Measurements from ENCODE around the gene SHISA9.

The SHISA9 gene

GRCh38 chr16:12881182-12881581 is 20.2 kb upstream of the SHISA9 start:
- no peak for DNase-seq
- Histone ChIP-seq H3K4me3 (ENCODE audit: control insufficient read depth in 1 of 7, extremely low read depth in 1 of 7, insufficient read depth in 4 of 7, low read depth in 2 of 7, low read length in 6 of 7) (no peak overlapping the region), H3K27ac (ENCODE audit: insufficient read depth in 1 of 2, low read depth in 1 of 2, low read length in 2 of 2, poor library complexity in 1 of 2, severe bottlenecking in 2 of 2) (no peak overlapping the region), H3K4me1 (ENCODE audit: control extremely low read depth in 1 of 4, control insufficient read depth in 4 of 4, insufficient read depth in 4 of 4, low read length in 3 of 4) (no peaks in the 10 kb centered on the region), H3K9me3 (ENCODE audit: control extremely low read depth in 1 of 5, control insufficient read depth in 4 of 5, insufficient read depth in 2 of 5, low read depth in 1 of 5, low read length in 4 of 5) (peaks cover 0 to 2% (median 0%) of the 10 kb centered on the region in 5 experiments), H3K27me3 (replicated peaks in 2 of 5; ENCODE audit: control insufficient read depth in 4 of 5, insufficient read depth in 5 of 5, low read length in 4 of 5) (no peaks in the 10 kb centered on the region), H3K36me3 (ENCODE audit: control insufficient read depth in 4 of 4, insufficient read depth in 4 of 4, low read length in 3 of 4) (no peaks in the 10 kb centered on the region)
- CTCF ChIA-PET, result no interaction called here
- 100% methylated on average over 2 of the region's 3 CpGs for whole genome bisulfite sequencing (ENCODE audit: insufficient coverage)
- POLR2A ChIA-PET, result no interaction called here

DNA sequence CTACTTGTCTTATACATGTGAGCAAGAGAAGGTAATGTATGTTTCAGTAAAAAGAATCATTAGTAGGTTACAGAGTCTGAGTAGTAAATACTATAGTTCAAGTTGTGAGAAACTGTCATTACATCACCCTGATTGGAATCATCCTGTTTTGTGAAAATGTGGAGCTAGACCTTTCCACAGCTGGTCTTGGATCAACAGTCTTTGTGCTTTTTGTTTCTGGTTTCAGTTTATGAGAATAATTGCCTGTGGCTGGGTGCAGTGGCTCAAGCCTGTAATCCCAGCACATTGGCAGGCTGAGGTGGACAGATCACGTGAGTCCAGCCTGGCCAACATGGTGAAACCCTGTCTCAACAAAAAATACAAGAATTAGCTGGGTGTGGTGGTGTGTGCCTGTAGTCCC is 19.7 kb upstream of the SHISA9 start:
- CTCF ChIA-PET, result interaction anchor here (0.6 kb wide), 1 partner anchor 381 kb away, joined by 3 read pairs; no protein-coding TSS in a partner anchor

GRCh38 chr16:12885742-12886141 is 15.7 kb upstream of the SHISA9 start:
- no peaks in the 10 kb centered on the region for H3K36me3 ChIP-seq (ENCODE audit: control insufficient read depth in 4 of 4, insufficient read depth in 4 of 4, low read length in 3 of 4)
- WGBS (ENCODE audit: insufficient coverage), result 93% methylated on average over 4 of the region's 5 CpGs
- DNase-seq, result no peak
- H3K4me3 ChIP-seq (ENCODE audit: control insufficient read depth in 1 of 7, extremely low read depth in 1 of 7, insufficient read depth in 4 of 7, low read depth in 2 of 7, low read length in 6 of 7), result no peak overlapping the region
- H3K4me1 ChIP-seq (ENCODE audit: control extremely low read depth in 1 of 4, control insufficient read depth in 4 of 4, insufficient read depth in 4 of 4, low read length in 3 of 4), result peaks cover 0 to 6% (median 2%) of the 10 kb centered on the region in 4 experiments
- CTCF ChIA-PET, result no interaction called here
- H3K9me3 ChIP-seq (ENCODE audit: control extremely low read depth in 1 of 5, control insufficient read depth in 4 of 5, insufficient read depth in 2 of 5, low read depth in 1 of 5, low read length in 4 of 5), result peaks cover 0 to 2% (median 0%) of the 10 kb centered on the region in 5 experiments
- H3K27ac ChIP-seq (ENCODE audit: insufficient read depth in 1 of 2, low read depth in 1 of 2, low read length in 2 of 2, poor library complexity in 1 of 2, severe bottlenecking in 2 of 2), result no peak overlapping the region
- no peaks in the 10 kb centered on the region for H3K27me3 ChIP-seq (replicated peaks in 2 of 5; ENCODE audit: control insufficient read depth in 4 of 5, insufficient read depth in 5 of 5, low read length in 4 of 5)
- POLR2A ChIA-PET, result no interaction called here

More for the DNA sequence above, 19.7 kb upstream of the SHISA9 start:
- POLR2A ChIA-PET, result no interaction called here
- Histone ChIP-seq H3K9me3 (ENCODE audit: control extremely low read depth in 1 of 5, control insufficient read depth in 4 of 5, insufficient read depth in 2 of 5, low read depth in 1 of 5, low read length in 4 of 5) (peaks cover 0 to 2% (median 0%) of the 10 kb centered on the region in 5 experiments), H3K27ac (ENCODE audit: insufficient read depth in 1 of 2, low read depth in 1 of 2, low read length in 2 of 2, poor library complexity in 1 of 2, severe bottlenecking in 2 of 2) (no peak overlapping the region), H3K27me3 (replicated peaks in 2 of 5; ENCODE audit: control insufficient read depth in 4 of 5, insufficient read depth in 5 of 5, low read length in 4 of 5) (no peaks in the 10 kb centered on the region), H3K4me3 (ENCODE audit: control insufficient read depth in 1 of 7, extremely low read depth in 1 of 7, insufficient read depth in 4 of 7, low read depth in 2 of 7, low read length in 6 of 7) (no peak overlapping the region), H3K4me1 (ENCODE audit: control extremely low read depth in 1 of 4, control insufficient read depth in 4 of 4, insufficient read depth in 4 of 4, low read length in 3 of 4) (no peaks in the 10 kb centered on the region), H3K36me3 (ENCODE audit: control insufficient read depth in 4 of 4, insufficient read depth in 4 of 4, low read length in 3 of 4) (no peaks in the 10 kb centered on the region)
- WGBS (ENCODE audit: insufficient coverage), result no CpG with 5 or more reads among the region's 1 CpG
- no peak for DNase-seq

- Histone ChIP-seq H3K4me1 (ENCODE audit: control extremely low read depth in 1 of 4, control insufficient read depth in 4 of 4, insufficient read depth in 4 of 4, low read length in 3 of 4) (peaks cover 0 to 6% (median 2%) of the 10 kb centered on the region in 4 experiments), H3K9me3 (ENCODE audit: control extremely low read depth in 1 of 5, control insufficient read depth in 4 of 5, insufficient read depth in 2 of 5, low read depth in 1 of 5, low read length in 4 of 5) (no peaks in the 10 kb centered on the region), H3K27me3 (replicated peaks in 2 of 5; ENCODE audit: control insufficient read depth in 4 of 5, insufficient read depth in 5 of 5, low read length in 4 of 5) (peaks cover 0 to 4% (median 0%) of the 10 kb centered on the region in 5 experiments), H3K4me3 (ENCODE audit: control insufficient read depth in 1 of 7, extremely low read depth in 1 of 7, insufficient read depth in 4 of 7, low read depth in 2 of 7, low read length in 6 of 7) (no peak overlapping the region), H3K36me3 (ENCODE audit: control insufficient read depth in 4 of 4, insufficient read depth in 4 of 4, low read length in 3 of 4) (no peaks in the 10 kb centered on the region), H3K27ac (ENCODE audit: insufficient read depth in 1 of 2, low read depth in 1 of 2, low read length in 2 of 2, poor library complexity in 1 of 2, severe bottlenecking in 2 of 2) (no peak overlapping the region)
- DNase-seq, result no peak
- WGBS (ENCODE audit: insufficient coverage), result 81% methylated on average over 2 of the region's 5 CpGs
- ChIA-PET POLR2A (no interaction called here), CTCF (no interaction called here)
Measured at GRCh38 chr16:12891836-12892235, 9.6 kb upstream of the SHISA9 start.

DNA sequence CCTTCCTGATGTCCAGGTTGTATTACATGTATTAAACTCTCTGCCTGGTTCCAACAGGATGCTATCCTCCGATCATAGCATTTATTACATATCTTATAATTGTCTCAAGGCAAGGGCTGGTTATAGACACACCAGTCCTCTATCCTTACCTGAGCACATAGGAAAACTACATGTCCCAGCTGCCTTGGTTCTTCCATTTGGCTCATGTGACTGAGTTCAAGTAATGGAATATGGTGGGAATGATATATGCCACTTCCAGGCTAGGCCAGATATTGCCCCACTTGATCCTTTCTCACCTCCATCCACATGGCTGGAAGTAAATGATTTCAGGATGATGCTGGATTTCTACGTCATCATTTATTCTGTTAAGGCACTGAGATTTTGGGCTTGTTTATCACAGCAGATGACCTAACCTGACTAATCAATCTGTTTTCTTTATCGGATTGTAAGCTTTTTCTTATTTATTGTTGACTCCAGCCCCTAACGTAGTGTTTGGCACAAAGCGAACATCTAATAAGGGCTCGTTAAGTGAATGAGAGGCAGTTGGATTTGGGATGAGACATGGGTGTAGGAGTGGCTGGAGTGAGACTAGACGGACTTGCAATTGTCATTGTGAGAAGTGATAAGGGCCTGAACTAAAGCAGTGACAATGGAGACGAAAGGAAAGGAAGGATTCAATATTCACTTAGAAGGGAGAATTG is 8.2 kb upstream of the SHISA9 start:
- WGBS (ENCODE audit: insufficient coverage), result 97% methylated on average over 6 of the region's 8 CpGs
- Histone ChIP-seq H3K9me3 (ENCODE audit: control extremely low read depth in 1 of 5, control insufficient read depth in 4 of 5, insufficient read depth in 2 of 5, low read depth in 1 of 5, low read length in 4 of 5) (no peaks in the 10 kb centered on the region), H3K27ac (ENCODE audit: insufficient read depth in 1 of 2, low read depth in 1 of 2, low read length in 2 of 2, poor library complexity in 1 of 2, severe bottlenecking in 2 of 2) (no peak overlapping the region), H3K36me3 (ENCODE audit: control insufficient read depth in 4 of 4, insufficient read depth in 4 of 4, low read length in 3 of 4) (no peaks in the 10 kb centered on the region), H3K4me3 (ENCODE audit: control insufficient read depth in 1 of 7, extremely low read depth in 1 of 7, insufficient read depth in 4 of 7, low read depth in 2 of 7, low read length in 6 of 7) (no peak overlapping the region), H3K27me3 (replicated peaks in 2 of 5; ENCODE audit: control insufficient read depth in 4 of 5, insufficient read depth in 5 of 5, low read length in 4 of 5) (peaks cover 0 to 13% (median 5%) of the 10 kb centered on the region in 5 experiments), H3K4me1 (ENCODE audit: control extremely low read depth in 1 of 4, control insufficient read depth in 4 of 4, insufficient read depth in 4 of 4, low read length in 3 of 4) (no peaks in the 10 kb centered on the region)
- CTCF ChIA-PET, result interaction anchor here (4.4 kb wide), 1 partner anchor 561 kb away, joined by 49 read pairs; no protein-coding TSS in a partner anchor
- POLR2A ChIA-PET, result no interaction called here
- no peak for DNase-seq

DNA sequence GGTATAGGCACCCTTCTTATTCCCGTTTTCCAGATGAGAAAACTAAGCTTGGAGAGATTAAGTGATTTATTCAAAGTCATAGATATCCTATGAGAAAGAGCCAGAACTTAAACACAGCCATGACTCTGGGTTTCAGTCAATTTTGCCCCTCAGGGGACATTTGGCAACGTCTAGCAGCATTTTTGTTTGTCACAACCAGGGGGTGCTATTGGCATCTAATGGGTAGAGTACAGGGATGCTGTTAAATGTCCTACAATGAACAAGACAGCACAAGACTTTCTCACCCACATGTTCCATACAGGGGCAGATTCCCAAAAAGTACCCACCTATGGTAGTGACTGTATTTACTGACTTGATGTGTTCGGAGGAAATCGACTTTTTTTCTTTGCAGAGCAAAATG is 4.8 kb upstream of the SHISA9 start:
- peak; percentile 47 to 73 (median 72) for DNase-seq
- H3K4me1 ChIP-seq (ENCODE audit: control extremely low read depth in 1 of 4, control insufficient read depth in 4 of 4, insufficient read depth in 4 of 4, low read length in 3 of 4), result peaks cover 0 to 6% (median under 1%) of the 10 kb centered on the region in 4 experiments
- no peaks in the 10 kb centered on the region for H3K36me3 ChIP-seq (ENCODE audit: control insufficient read depth in 4 of 4, insufficient read depth in 4 of 4, low read length in 3 of 4)
- H3K4me3 ChIP-seq (ENCODE audit: control insufficient read depth in 1 of 7, extremely low read depth in 1 of 7, insufficient read depth in 4 of 7, low read depth in 2 of 7, low read length in 6 of 7), result no peak overlapping the region
- 0% methylated on average over 1 of the region's 4 CpGs for WGBS (ENCODE audit: insufficient coverage)
- peaks cover 8 to 45% (median 17%) of the 10 kb centered on the region in 5 experiments for H3K27me3 ChIP-seq (replicated peaks in 2 of 5; ENCODE audit: control insufficient read depth in 4 of 5, insufficient read depth in 5 of 5, low read length in 4 of 5)
- ChIA-PET POLR2A (no interaction called here), CTCF (interaction anchor here (1.0 to 4.4 kb wide), 3 partner anchors 55 to 557 kb away, joined by 3 to 49 read pairs (median 3); no protein-coding TSS in a partner anchor)
- H3K27ac ChIP-seq (ENCODE audit: insufficient read depth in 1 of 2, low read depth in 1 of 2, low read length in 2 of 2, poor library complexity in 1 of 2, severe bottlenecking in 2 of 2), result no peak overlapping the region
- H3K9me3 ChIP-seq (ENCODE audit: control extremely low read depth in 1 of 5, control insufficient read depth in 4 of 5, insufficient read depth in 2 of 5, low read depth in 1 of 5, low read length in 4 of 5), result no peaks in the 10 kb centered on the region

- DNase-seq, result no peak
- POLR2A ChIA-PET, result no interaction called here
Measured at GRCh38 chr16:12898551-12898950, 2.8 kb upstream of the SHISA9 start.

More at GRCh38 chr16:12898551-12898950, 2.8 kb upstream of the SHISA9 start:
- no peak overlapping the region for H3K27ac ChIP-seq (ENCODE audit: insufficient read depth in 1 of 2, low read depth in 1 of 2, low read length in 2 of 2, poor library complexity in 1 of 2, severe bottlenecking in 2 of 2)
- H3K4me1 ChIP-seq (ENCODE audit: control extremely low read depth in 1 of 4, control insufficient read depth in 4 of 4, insufficient read depth in 4 of 4, low read length in 3 of 4), result peaks cover 0 to 24% (median 12%) of the 10 kb centered on the region in 4 experiments
- no peaks in the 10 kb centered on the region for H3K36me3 ChIP-seq (ENCODE audit: control insufficient read depth in 4 of 4, insufficient read depth in 4 of 4, low read length in 3 of 4)
- 36% methylated on average over 3 of the region's 3 CpGs for WGBS (ENCODE audit: insufficient coverage)
- H3K27me3 ChIP-seq (replicated peaks in 2 of 5; ENCODE audit: control insufficient read depth in 4 of 5, insufficient read depth in 5 of 5, low read length in 4 of 5), result peaks cover 12 to 64% (median 23%) of the 10 kb centered on the region in 5 experiments
- H3K9me3 ChIP-seq (ENCODE audit: control extremely low read depth in 1 of 5, control insufficient read depth in 4 of 5, insufficient read depth in 2 of 5, low read depth in 1 of 5, low read length in 4 of 5), result no peaks in the 10 kb centered on the region
- no peak overlapping the region for H3K4me3 ChIP-seq (ENCODE audit: control insufficient read depth in 1 of 7, extremely low read depth in 1 of 7, insufficient read depth in 4 of 7, low read depth in 2 of 7, low read length in 6 of 7)
- CTCF ChIA-PET, result interaction anchor here (0.6 to 1.4 kb wide), 2 partner anchors 16 to 557 kb away, joined by 3 to 6 read pairs; no protein-coding TSS in a partner anchor

Data from common myeloid progenitor, CD34-positive (primary cell).